Osteocyte (in vitro differentiated cells): ENCODE data around the gene ACP3. TPM values are rescaled to one million over a fixed set of nuclear protein-coding genes. Genes with fewer than 3 reads are reported as not detected.

Experiments
- DNase-seq: peaks from one replicate; pipeline ENCODE4 v3.0.0; 2021; ENCODE audit warnings: mixed read lengths; ENCODE audit not compliant: unreplicated experiment; ENCODE audit errors: extremely low spot score
- H3K27ac Mint-ChIP-seq: one replicate; pipeline ENCODE4 v1.8.0; 2021; ENCODE audit warnings: mild to moderate bottlenecking, mixed read lengths; ENCODE audit not compliant: unreplicated experiment
- H3K27me3 Mint-ChIP-seq: one replicate; pipeline ENCODE4 v1.8.0; 2021; ENCODE audit warnings: mixed read lengths; ENCODE audit not compliant: unreplicated experiment
- H3K36me3 Mint-ChIP-seq: one replicate; pipeline ENCODE4 v1.8.0; 2021; ENCODE audit warnings: mixed read lengths; ENCODE audit not compliant: unreplicated experiment
- H3K4me1 Mint-ChIP-seq: one replicate; pipeline ENCODE4 v1.8.0; 2021; ENCODE audit warnings: mixed read lengths; ENCODE audit not compliant: unreplicated experiment
- H3K4me3 Mint-ChIP-seq: one replicate; pipeline ENCODE4 v1.8.0; 2021; ENCODE audit warnings: mild to moderate bottlenecking, moderate library complexity, mixed read lengths; ENCODE audit not compliant: unreplicated experiment
- H3K9me3 Mint-ChIP-seq: one replicate; pipeline ENCODE4 v1.8.0; 2021; ENCODE audit warnings: mixed read lengths; ENCODE audit not compliant: unreplicated experiment
- total RNA-seq: library from RNA; stranded (reverse); gene quantifications from 2 replicates; pipeline ENCODE4 v1.2.1, GENCODE V29; 2021
- TF ChIP-seq, protein P1 (sequence below): fragments of 200-600 bp; sonication (generic); IDR thresholded peaks from 2 replicates; pipeline ENCODE4 v1.5.0; 2021; ENCODE audit warnings: antibody characterized with exemption, mild to moderate bottlenecking, moderate library complexity

The ACP3 gene
- total RNA-seq, 1 donor from 2014 or later, result not detected

DNA sequence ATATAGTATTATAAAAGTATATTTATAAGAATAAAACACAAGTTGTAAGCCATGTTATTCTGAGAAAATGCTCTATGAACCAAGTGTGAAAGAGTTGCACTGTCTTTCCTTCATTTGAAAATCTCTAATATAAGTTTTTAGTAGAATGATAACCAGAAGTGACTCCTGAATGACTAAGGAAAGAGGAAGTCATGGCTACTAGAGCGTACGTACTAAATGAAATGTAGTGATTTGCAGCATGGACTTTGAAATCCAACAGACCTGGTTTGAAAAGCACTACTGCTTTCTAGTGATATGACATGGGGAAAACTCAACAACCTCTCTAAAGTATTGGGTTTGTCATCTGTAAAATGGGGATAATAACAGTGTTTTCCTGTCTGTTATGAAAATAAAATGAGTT is 89.8 kb downstream of the ACP3 start:
- peaks cover 86% of the 10 kb centered on the region for H3K27me3 Mint-ChIP-seq
- H3K4me3 Mint-ChIP-seq, result no peak overlapping the region
- DNase-seq, result no peak
- no peaks in the 10 kb centered on the region for H3K36me3 Mint-ChIP-seq
- H3K4me1 Mint-ChIP-seq, result no peaks in the 10 kb centered on the region
- H3K9me3 Mint-ChIP-seq, result no peaks in the 10 kb centered on the region
- no peak overlapping the region for H3K27ac Mint-ChIP-seq
- TF ChIP-seq, protein P1, sequence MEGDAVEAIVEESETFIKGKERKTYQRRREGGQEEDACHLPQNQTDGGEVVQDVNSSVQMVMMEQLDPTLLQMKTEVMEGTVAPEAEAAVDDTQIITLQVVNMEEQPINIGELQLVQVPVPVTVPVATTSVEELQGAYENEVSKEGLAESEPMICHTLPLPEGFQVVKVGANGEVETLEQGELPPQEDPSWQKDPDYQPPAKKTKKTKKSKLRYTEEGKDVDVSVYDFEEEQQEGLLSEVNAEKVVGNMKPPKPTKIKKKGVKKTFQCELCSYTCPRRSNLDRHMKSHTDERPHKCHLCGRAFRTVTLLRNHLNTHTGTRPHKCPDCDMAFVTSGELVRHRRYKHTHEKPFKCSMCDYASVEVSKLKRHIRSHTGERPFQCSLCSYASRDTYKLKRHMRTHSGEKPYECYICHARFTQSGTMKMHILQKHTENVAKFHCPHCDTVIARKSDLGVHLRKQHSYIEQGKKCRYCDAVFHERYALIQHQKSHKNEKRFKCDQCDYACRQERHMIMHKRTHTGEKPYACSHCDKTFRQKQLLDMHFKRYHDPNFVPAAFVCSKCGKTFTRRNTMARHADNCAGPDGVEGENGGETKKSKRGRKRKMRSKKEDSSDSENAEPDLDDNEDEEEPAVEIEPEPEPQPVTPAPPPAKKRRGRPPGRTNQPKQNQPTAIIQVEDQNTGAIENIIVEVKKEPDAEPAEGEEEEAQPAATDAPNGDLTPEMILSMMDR, result no peak

Other genes starting within 250 kb of the ACP3 start
- gene DNAJC13, start 100.1 kb downstream of the ACP3 start, total RNA-seq, result 55.5 and 57.1 TPM in 2 replicates